ENCODE data around the gene CHD1L. TPM values are rescaled to one million over a fixed set of nuclear protein-coding genes. Genes with fewer than 3 reads are reported as not detected.

The CHD1L gene
- total and polyA plus RNA-seq, 2 of the 13 experiments (the other 11 are each of a cell fraction or from before 2014, with no cell fraction given) = 74.3 to 111 TPM

DNA sequence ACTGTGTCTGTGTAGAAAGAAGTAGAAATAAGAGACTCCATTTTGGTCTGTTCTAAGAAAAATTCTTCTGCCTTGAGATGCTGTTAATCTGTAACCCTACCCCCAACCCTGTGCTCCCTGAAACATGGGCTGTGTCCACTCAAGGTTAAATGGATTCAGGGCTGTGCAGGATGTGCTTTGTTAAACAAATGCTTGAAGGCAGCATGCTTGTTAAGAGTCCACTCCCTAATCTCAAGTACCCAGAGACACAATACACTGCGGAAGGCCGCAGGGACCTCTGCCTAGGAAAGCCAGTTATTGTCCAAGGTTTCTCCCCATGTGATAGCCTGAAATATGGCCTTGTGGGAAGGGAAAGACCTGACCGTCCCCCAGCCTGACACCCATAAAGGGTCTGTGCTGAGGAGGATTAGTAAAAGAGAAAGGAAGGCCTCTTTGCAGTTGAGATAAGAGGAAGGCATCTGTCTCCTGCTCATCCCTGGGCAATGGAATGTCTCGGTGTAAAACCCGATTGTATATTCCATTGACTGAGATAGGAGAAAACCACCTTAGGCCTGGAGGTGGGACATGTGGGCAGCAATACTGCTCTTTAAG lies 2.3 kb upstream of the CHD1L start (continued):
- TF ChIP-seq, protein P1, sequence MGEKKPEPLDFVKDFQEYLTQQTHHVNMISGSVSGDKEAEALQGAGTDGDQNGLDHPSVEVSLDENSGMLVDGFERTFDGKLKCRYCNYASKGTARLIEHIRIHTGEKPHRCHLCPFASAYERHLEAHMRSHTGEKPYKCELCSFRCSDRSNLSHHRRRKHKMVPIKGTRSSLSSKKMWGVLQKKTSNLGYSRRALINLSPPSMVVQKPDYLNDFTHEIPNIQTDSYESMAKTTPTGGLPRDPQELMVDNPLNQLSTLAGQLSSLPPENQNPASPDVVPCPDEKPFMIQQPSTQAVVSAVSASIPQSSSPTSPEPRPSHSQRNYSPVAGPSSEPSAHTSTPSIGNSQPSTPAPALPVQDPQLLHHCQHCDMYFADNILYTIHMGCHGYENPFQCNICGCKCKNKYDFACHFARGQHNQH (CRISPR knock-in tag; IDR thresholded peaks at IDR 0.05) = 0 out of 2 replicates have a peak, but pooled peaks have one; percentile 54
- TF ChIP-seq ELF3 (CRISPR knock-in tag; IDR thresholded peaks at IDR 0.05) (peak; percentile 28; the same call in 1 of the 2 replicates), RARA (CRISPR knock-in tag; IDR thresholded peaks at IDR 0.05) (peak; percentile 60), KAT7 (CRISPR knock-in tag; IDR thresholded peaks at IDR 0.05; ENCODE audit: borderline replicate concordance) (peak; percentile 75; the same call in 1 of the 2 replicates), TAF1 (CRISPR knock-in tag; IDR thresholded peaks at IDR 0.05) (peak; percentile 58; the same call in 1 of the 2 replicates), MIXL1 (CRISPR knock-in tag; IDR thresholded peaks at IDR 0.05) (peak; percentile 71), ZNF644 (CRISPR knock-in tag; IDR thresholded peaks at IDR 0.05; ENCODE audit: low read depth) (0 out of 2 replicates have a peak, but pooled peaks have one; percentile 23), POLR2AphosphoS5 (IDR thresholded peaks at IDR 0.05; ENCODE audit: low read depth, low read length) (peak; percentile 13; the same call in 1 of the 2 replicates), ZNF652 (CRISPR knock-in tag; IDR thresholded peaks at IDR 0.05; ENCODE audit: borderline replicate concordance, low read depth) (0 out of 2 replicates have a peak, but pooled peaks have one; percentile 14), ZNF501 (CRISPR knock-in tag; IDR thresholded peaks at IDR 0.05) (peak; percentile 59; the same call in 1 of the 2 replicates), STAG1 (CRISPR knock-in tag; IDR thresholded peaks at IDR 0.05) (peak; percentile 23; the same call in 1 of the 2 replicates), CEBPG (CRISPR knock-in tag; IDR thresholded peaks at IDR 0.05) (0 out of 2 replicates have a peak, but pooled peaks have one; percentile 12), FOXO1 (CRISPR knock-in tag; IDR thresholded peaks at IDR 0.05) (peak; percentile 47; the same call in 1 of the 2 replicates), SALL1 (CRISPR knock-in tag; IDR thresholded peaks at IDR 0.05) (peak; percentile 59), PITX1 (CRISPR knock-in tag; IDR thresholded peaks at IDR 0.05) (peak; percentile 87), SIX4 (CRISPR knock-in tag; IDR thresholded peaks at IDR 0.05) (peak; percentile 57; the same call in 1 of the 2 replicates), GATA4 (IDR thresholded peaks at IDR 0.05; ENCODE audit: borderline replicate concordance, low read depth) (peak; percentile 36; the same call in 1 of the 2 replicates), HDAC1 (CRISPR knock-in tag; IDR thresholded peaks at IDR 0.05) (0 out of 2 replicates have a peak, but pooled peaks have one; percentile 32), HNF4A (CRISPR knock-in tag; IDR thresholded peaks at IDR 0.05) (peak; percentile 47; the same call in 1 of the 2 replicates), POLR2G (IDR thresholded peaks at IDR 0.05; ENCODE audit: low read depth, low read length) (peak; percentile 36; the same call in 1 of the 2 replicates), ERF (CRISPR knock-in tag; IDR thresholded peaks at IDR 0.05) (0 out of 2 replicates have a peak, but pooled peaks have one; percentile 24), SAP130 (CRISPR knock-in tag; IDR thresholded peaks at IDR 0.05; ENCODE audit: low read depth) (peak; percentile 47; the same call in 1 of the 2 replicates), GATAD2A (CRISPR knock-in tag; IDR thresholded peaks at IDR 0.05) (peak; percentile 78), HOXA3 (CRISPR knock-in tag; IDR thresholded peaks at IDR 0.05) (peak; percentile 64; the same call in 1 of the 2 replicates)
- TF ChIP-seq, protein P2, sequence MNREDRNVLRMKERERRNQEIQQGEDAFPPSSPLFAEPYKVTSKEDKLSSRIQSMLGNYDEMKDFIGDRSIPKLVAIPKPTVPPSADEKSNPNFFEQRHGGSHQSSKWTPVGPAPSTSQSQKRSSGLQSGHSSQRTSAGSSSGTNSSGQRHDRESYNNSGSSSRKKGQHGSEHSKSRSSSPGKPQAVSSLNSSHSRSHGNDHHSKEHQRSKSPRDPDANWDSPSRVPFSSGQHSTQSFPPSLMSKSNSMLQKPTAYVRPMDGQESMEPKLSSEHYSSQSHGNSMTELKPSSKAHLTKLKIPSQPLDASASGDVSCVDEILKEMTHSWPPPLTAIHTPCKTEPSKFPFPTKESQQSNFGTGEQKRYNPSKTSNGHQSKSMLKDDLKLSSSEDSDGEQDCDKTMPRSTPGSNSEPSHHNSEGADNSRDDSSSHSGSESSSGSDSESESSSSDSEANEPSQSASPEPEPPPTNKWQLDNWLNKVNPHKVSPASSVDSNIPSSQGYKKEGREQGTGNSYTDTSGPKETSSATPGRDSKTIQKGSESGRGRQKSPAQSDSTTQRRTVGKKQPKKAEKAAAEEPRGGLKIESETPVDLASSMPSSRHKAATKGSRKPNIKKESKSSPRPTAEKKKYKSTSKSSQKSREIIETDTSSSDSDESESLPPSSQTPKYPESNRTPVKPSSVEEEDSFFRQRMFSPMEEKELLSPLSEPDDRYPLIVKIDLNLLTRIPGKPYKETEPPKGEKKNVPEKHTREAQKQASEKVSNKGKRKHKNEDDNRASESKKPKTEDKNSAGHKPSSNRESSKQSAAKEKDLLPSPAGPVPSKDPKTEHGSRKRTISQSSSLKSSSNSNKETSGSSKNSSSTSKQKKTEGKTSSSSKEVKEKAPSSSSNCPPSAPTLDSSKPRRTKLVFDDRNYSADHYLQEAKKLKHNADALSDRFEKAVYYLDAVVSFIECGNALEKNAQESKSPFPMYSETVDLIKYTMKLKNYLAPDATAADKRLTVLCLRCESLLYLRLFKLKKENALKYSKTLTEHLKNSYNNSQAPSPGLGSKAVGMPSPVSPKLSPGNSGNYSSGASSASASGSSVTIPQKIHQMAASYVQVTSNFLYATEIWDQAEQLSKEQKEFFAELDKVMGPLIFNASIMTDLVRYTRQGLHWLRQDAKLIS (CRISPR knock-in tag; IDR thresholded peaks at IDR 0.05) = peak; percentile 85
- TF ChIP-seq, protein P3, sequence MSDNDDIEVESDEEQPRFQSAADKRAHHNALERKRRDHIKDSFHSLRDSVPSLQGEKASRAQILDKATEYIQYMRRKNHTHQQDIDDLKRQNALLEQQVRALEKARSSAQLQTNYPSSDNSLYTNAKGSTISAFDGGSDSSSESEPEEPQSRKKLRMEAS (IDR thresholded peaks at IDR 0.05) = peak; percentile 30; the same call in 1 of the 2 replicates
- TF ChIP-seq, protein P4, sequence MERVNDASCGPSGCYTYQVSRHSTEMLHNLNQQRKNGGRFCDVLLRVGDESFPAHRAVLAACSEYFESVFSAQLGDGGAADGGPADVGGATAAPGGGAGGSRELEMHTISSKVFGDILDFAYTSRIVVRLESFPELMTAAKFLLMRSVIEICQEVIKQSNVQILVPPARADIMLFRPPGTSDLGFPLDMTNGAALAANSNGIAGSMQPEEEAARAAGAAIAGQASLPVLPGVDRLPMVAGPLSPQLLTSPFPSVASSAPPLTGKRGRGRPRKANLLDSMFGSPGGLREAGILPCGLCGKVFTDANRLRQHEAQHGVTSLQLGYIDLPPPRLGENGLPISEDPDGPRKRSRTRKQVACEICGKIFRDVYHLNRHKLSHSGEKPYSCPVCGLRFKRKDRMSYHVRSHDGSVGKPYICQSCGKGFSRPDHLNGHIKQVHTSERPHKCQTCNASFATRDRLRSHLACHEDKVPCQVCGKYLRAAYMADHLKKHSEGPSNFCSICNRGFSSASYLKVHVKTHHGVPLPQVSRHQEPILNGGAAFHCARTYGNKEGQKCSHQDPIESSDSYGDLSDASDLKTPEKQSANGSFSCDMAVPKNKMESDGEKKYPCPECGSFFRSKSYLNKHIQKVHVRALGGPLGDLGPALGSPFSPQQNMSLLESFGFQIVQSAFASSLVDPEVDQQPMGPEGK (CRISPR knock-in tag; IDR thresholded peaks at IDR 0.05) = peak; percentile 34
